ENCODE measurements around the gene EDARADD. TPM values are rescaled to one million over a fixed set of nuclear protein-coding genes. Genes with fewer than 3 reads are reported as not detected.

The EDARADD gene
- total RNA-seq, 1 experiment from 2014 or later = 0.30 TPM

DNA sequence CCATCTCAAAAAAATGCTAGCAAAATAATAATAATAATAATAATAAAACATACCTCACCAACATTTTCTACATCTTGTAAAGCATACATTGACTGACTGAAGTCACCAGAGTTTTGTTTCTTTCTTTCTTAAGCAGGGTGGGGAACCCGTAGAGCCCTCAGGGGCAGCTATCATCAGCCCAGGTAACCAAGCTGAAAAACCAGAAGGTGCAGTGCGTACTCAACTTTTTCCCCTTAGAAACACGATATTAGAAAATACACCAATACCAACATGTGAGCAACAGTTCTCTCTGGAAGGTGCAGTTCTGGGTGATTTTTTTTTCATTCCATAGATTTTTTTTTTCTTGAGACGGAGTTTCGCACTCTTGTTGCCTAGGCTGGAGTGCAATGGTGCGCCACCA, 75.4 kb downstream of the EDARADD start:
- H3K27ac ChIP-seq (ENCODE audit: low read depth, low read length) = no peak overlapping the region
- no TSS peak for BruUV-seq (replicated peaks)
- H3K4me3 ChIP-seq (replicated peaks in 1 of 2; ENCODE audit: low read depth in 1 of 2, low read length in 2 of 2) = no peak overlapping the region
- intact Hi-C loops (cut with micrococcal nuclease) = no loop called here
- no peaks in the 10 kb centered on the region for H3K9me2 ChIP-seq (ENCODE audit: insufficient read depth)
- H3K4me2 ChIP-seq (ENCODE audit: low read length) = no peak overlapping the region
- no peak overlapping the region for H2AFZ ChIP-seq (ENCODE audit: low read depth, low read length, poor library complexity, severe bottlenecking)
- TF ChIP-seq ZFX (IDR thresholded peaks at IDR 0.05) = no peak
- no peak for TF ChIP-seq CEBPB (IDR thresholded peaks at IDR 0.05; ENCODE audit: low read depth)
- no peak for TF ChIP-seq SRF (IDR thresholded peaks at IDR 0.05; ENCODE audit: low read depth)
- TF ChIP-seq ELF1 (IDR thresholded peaks at IDR 0.05; ENCODE audit: borderline replicate concordance, low read depth) = no peak
- no peak for TF ChIP-seq RAD21 (IDR thresholded peaks at IDR 0.05; ENCODE audit: low read depth)
- TF ChIP-seq, protein P1, sequence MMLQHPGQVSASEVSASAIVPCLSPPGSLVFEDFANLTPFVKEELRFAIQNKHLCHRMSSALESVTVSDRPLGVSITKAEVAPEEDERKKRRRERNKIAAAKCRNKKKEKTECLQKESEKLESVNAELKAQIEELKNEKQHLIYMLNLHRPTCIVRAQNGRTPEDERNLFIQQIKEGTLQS (IDR thresholded peaks at IDR 0.05) = no peak
- TF ChIP-seq ZBTB33 (IDR thresholded peaks at IDR 0.05; ENCODE audit: extremely low read depth, insufficient replicate concordance, low read length) = no peak
- no peak for TF ChIP-seq EZH2phosphoT487 (IDR thresholded peaks at IDR 0.05; ENCODE audit: borderline replicate concordance)
- no peak for TF ChIP-seq ZNF274 (IDR thresholded peaks at IDR 0.05; ENCODE audit: low read depth, low read length)
- no peak for TF ChIP-seq TCF7L2 (IDR thresholded peaks at IDR 0.05; ENCODE audit: borderline replicate concordance, extremely low read depth, insufficient read depth, insufficient read length)
- no peak for TF ChIP-seq SP1 (IDR thresholded peaks at IDR 0.05; ENCODE audit: low read depth)
- no peak for TF ChIP-seq CBX3 (IDR thresholded peaks at IDR 0.05; ENCODE audit: low read depth)
- no peak for TF ChIP-seq FOSL1 (IDR thresholded peaks at IDR 0.05; ENCODE audit: low read depth)
- TF ChIP-seq SIN3A (IDR thresholded peaks at IDR 0.05; ENCODE audit: low read depth) = no peak
- TF ChIP-seq, protein P2, sequence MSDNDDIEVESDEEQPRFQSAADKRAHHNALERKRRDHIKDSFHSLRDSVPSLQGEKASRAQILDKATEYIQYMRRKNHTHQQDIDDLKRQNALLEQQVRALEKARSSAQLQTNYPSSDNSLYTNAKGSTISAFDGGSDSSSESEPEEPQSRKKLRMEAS (IDR thresholded peaks at IDR 0.05) = no peak
- TF ChIP-seq YY1 (IDR thresholded peaks at IDR 0.05; ENCODE audit: extremely low read depth, insufficient replicate concordance, low read depth, low read length) = no peak
- TF ChIP-seq EZH2 (IDR thresholded peaks at IDR 0.05) = no peak
- TF ChIP-seq, protein P3, sequence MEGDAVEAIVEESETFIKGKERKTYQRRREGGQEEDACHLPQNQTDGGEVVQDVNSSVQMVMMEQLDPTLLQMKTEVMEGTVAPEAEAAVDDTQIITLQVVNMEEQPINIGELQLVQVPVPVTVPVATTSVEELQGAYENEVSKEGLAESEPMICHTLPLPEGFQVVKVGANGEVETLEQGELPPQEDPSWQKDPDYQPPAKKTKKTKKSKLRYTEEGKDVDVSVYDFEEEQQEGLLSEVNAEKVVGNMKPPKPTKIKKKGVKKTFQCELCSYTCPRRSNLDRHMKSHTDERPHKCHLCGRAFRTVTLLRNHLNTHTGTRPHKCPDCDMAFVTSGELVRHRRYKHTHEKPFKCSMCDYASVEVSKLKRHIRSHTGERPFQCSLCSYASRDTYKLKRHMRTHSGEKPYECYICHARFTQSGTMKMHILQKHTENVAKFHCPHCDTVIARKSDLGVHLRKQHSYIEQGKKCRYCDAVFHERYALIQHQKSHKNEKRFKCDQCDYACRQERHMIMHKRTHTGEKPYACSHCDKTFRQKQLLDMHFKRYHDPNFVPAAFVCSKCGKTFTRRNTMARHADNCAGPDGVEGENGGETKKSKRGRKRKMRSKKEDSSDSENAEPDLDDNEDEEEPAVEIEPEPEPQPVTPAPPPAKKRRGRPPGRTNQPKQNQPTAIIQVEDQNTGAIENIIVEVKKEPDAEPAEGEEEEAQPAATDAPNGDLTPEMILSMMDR (IDR thresholded peaks at IDR 0.05 in 2 of 3, conservative IDR thresholded peaks at IDR 0.05 in 1 of 3; ENCODE audit: borderline replicate concordance in 1 of 3, insufficient read depth in 1 of 3, low read depth in 2 of 3, low read length in 2 of 3) = no peak
- no peak for TF ChIP-seq JUND (IDR thresholded peaks at IDR 0.05)
- no peak for TF ChIP-seq POLR2A (IDR thresholded peaks at IDR 0.05; ENCODE audit: borderline replicate concordance, extremely low read depth, insufficient read depth, insufficient read length)
- ChIA-PET CTCF (no interaction called here), RAD21 (ENCODE audit: low non-redundant PET in 1 of 2, low total read pairs in 2 of 2, uncharacterized antibody in 2 of 2, unreplicated experiment in 2 of 2) (no interaction called here), POLR2A (no interaction called here)
- no peaks in the 10 kb centered on the region for H3K79me2 ChIP-seq (ENCODE audit: insufficient read depth, low read length)
- no peaks in the 10 kb centered on the region for H3K9me3 ChIP-seq (ENCODE audit: control insufficient read depth in 1 of 2, insufficient read depth in 1 of 2, low read depth in 1 of 2, low read length in 2 of 2)
- no peaks in the 10 kb centered on the region for H3K36me3 ChIP-seq (ENCODE audit: control insufficient read depth in 1 of 2, insufficient read depth in 2 of 2, low read length in 2 of 2)
- no peak overlapping the region for H3K9ac ChIP-seq (ENCODE audit: low read length)
- ATAC-seq (no peak), DNase-seq (ENCODE audit: low read depth, low spot score) (no peak)
- H3K27me3 ChIP-seq (ENCODE audit: insufficient read depth, low read length) = peaks cover 19% of the 10 kb centered on the region; the same call in 1 of the 2 replicates
- H3K4me1 ChIP-seq (ENCODE audit: control insufficient read depth in 1 of 2, insufficient read depth in 2 of 2, low read length in 2 of 2) = peaks cover 14 to 16% of the 10 kb centered on the region in 2 experiments
- no peaks in the 10 kb centered on the region for H4K20me1 ChIP-seq (ENCODE audit: insufficient read depth)

Data from HCT116 (cell line).